Measurements from ENCODE around the gene IGF2R.
"Not testable (repeated sequence)": the region's sequence is repeated elsewhere in the genome, so short reads cannot be mapped to it uniquely, and the experiment has no call there.

Gene IGF2R

GRCh38 chr6:160086754-160087153 lies 117.9 kb downstream of the IGF2R start:
- Mint-ChIP-seq H3K4me3 (no peak overlapping the region), H3K27ac (no peak overlapping the region), H3K27me3 (ENCODE audit: low read depth) (no peaks in the 10 kb centered on the region), H3K9me3 (no peaks in the 10 kb centered on the region), H3K4me1 (ENCODE audit: low read depth) (peaks cover 10% of the 10 kb centered on the region), H3K36me3 (ENCODE audit: low read depth) (peaks cover 62% of the 10 kb centered on the region)
- no peak for DNase-seq (ENCODE audit: low spot score)

GRCh38 chr6:160088069-160088783 lies 119.3 kb downstream of the IGF2R start:
- H3K27me3 Mint-ChIP-seq (ENCODE audit: low read depth) = no peaks in the 10 kb centered on the region
- H3K27ac Mint-ChIP-seq = no peak overlapping the region
- no peaks in the 10 kb centered on the region for H3K9me3 Mint-ChIP-seq
- H3K36me3 Mint-ChIP-seq (ENCODE audit: low read depth) = peaks cover 62% of the 10 kb centered on the region
- peaks cover 10% of the 10 kb centered on the region for H3K4me1 Mint-ChIP-seq (ENCODE audit: low read depth)
- no peak overlapping the region for H3K4me3 Mint-ChIP-seq
- no peak for DNase-seq (ENCODE audit: low spot score)

- Mint-ChIP-seq H3K9me3 (no peaks in the 10 kb centered on the region), H3K36me3 (ENCODE audit: low read depth) (peaks cover 60% of the 10 kb centered on the region), H3K27me3 (ENCODE audit: low read depth) (no peaks in the 10 kb centered on the region), H3K4me3 (no peak overlapping the region), H3K4me1 (ENCODE audit: low read depth) (peaks cover 10% of the 10 kb centered on the region), H3K27ac (no peak overlapping the region)
- no peak for DNase-seq (ENCODE audit: low spot score)
Measured at GRCh38 chr6:160088784-160089533, 120.1 kb downstream of the IGF2R start.

GRCh38 chr6:160089534-160089897 lies 120.6 kb downstream of the IGF2R start:
- Mint-ChIP-seq H3K4me1 (ENCODE audit: low read depth) (peaks cover 10% of the 10 kb centered on the region), H3K9me3 (no peaks in the 10 kb centered on the region), H3K36me3 (ENCODE audit: low read depth) (peaks cover 61% of the 10 kb centered on the region), H3K27me3 (ENCODE audit: low read depth) (no peaks in the 10 kb centered on the region), H3K27ac (no peak overlapping the region), H3K4me3 (no peak overlapping the region)
- no peak for DNase-seq (ENCODE audit: low spot score)

- H3K27me3 Mint-ChIP-seq (ENCODE audit: low read depth); H3K9me3 Mint-ChIP-seq; H3K4me3 Mint-ChIP-seq; H3K4me1 Mint-ChIP-seq (ENCODE audit: low read depth); H3K27ac Mint-ChIP-seq; DNase-seq (ENCODE audit: low spot score): not testable (repeated sequence)
- peaks cover 53% of the 10 kb centered on the region for H3K36me3 Mint-ChIP-seq (ENCODE audit: low read depth)
Measured at GRCh38 chr6:160090442-160091239, 121.8 kb downstream of the IGF2R start.

- H3K27ac Mint-ChIP-seq; H3K4me3 Mint-ChIP-seq; H3K9me3 Mint-ChIP-seq; H3K4me1 Mint-ChIP-seq (ENCODE audit: low read depth); DNase-seq (ENCODE audit: low spot score); H3K27me3 Mint-ChIP-seq (ENCODE audit: low read depth): not testable (repeated sequence)
- H3K36me3 Mint-ChIP-seq (ENCODE audit: low read depth) = peaks cover 55% of the 10 kb centered on the region
Measured at GRCh38 chr6:160092176-160092575, 123.3 kb downstream of the IGF2R start.

GRCh38 chr6:160092602-160093001 lies 123.7 kb downstream of the IGF2R start:
- no peaks in the 10 kb centered on the region for H3K4me1 Mint-ChIP-seq (ENCODE audit: low read depth)
- no peaks in the 10 kb centered on the region for H3K27me3 Mint-ChIP-seq (ENCODE audit: low read depth)
- H3K9me3 Mint-ChIP-seq = no peaks in the 10 kb centered on the region
- H3K36me3 Mint-ChIP-seq (ENCODE audit: low read depth) = peaks cover 55% of the 10 kb centered on the region
- H3K27ac Mint-ChIP-seq = no peak overlapping the region
- no peak for DNase-seq (ENCODE audit: low spot score)
- H3K4me3 Mint-ChIP-seq = no peak overlapping the region

- H3K4me1 Mint-ChIP-seq (ENCODE audit: low read depth) = no peaks in the 10 kb centered on the region
- H3K36me3 Mint-ChIP-seq (ENCODE audit: low read depth) = peaks cover 53% of the 10 kb centered on the region
- H3K9me3 Mint-ChIP-seq = no peaks in the 10 kb centered on the region
- H3K27ac Mint-ChIP-seq = no peak overlapping the region
- H3K4me3 Mint-ChIP-seq = no peak overlapping the region
- H3K27me3 Mint-ChIP-seq (ENCODE audit: low read depth) = no peaks in the 10 kb centered on the region
- DNase-seq (ENCODE audit: low spot score) = no peak
Measured at GRCh38 chr6:160093061-160093460, 124.2 kb downstream of the IGF2R start.

GRCh38 chr6:160093946-160094345 lies 125.1 kb downstream of the IGF2R start:
- DNase-seq (ENCODE audit: low spot score) = no peak
- Mint-ChIP-seq H3K9me3 (no peaks in the 10 kb centered on the region), H3K4me1 (ENCODE audit: low read depth) (peaks cover 2% of the 10 kb centered on the region), H3K27me3 (ENCODE audit: low read depth) (no peaks in the 10 kb centered on the region), H3K36me3 (ENCODE audit: low read depth) (peaks cover 53% of the 10 kb centered on the region), H3K4me3 (no peak overlapping the region), H3K27ac (no peak overlapping the region)

- Mint-ChIP-seq H3K4me1 (ENCODE audit: low read depth) (peaks cover 9% of the 10 kb centered on the region), H3K27me3 (ENCODE audit: low read depth) (no peaks in the 10 kb centered on the region), H3K36me3 (ENCODE audit: low read depth) (peaks cover 47% of the 10 kb centered on the region), H3K27ac (no peak overlapping the region), H3K9me3 (no peaks in the 10 kb centered on the region), H3K4me3 (no peak overlapping the region)
- DNase-seq (ENCODE audit: low spot score) = no peak
Measured at GRCh38 chr6:160095146-160095845, 126.4 kb downstream of the IGF2R start.

GRCh38 chr6:160101277-160102205 lies 132.7 kb downstream of the IGF2R start:
- peaks cover 11% of the 10 kb centered on the region for H3K4me1 Mint-ChIP-seq (ENCODE audit: low read depth)
- H3K27me3 Mint-ChIP-seq (ENCODE audit: low read depth) = no peaks in the 10 kb centered on the region
- no peaks in the 10 kb centered on the region for H3K9me3 Mint-ChIP-seq
- no peak overlapping the region for H3K27ac Mint-ChIP-seq
- no peak for DNase-seq (ENCODE audit: low spot score)
- H3K4me3 Mint-ChIP-seq = no peak overlapping the region
- peaks cover 53% of the 10 kb centered on the region for H3K36me3 Mint-ChIP-seq (ENCODE audit: low read depth)

- H3K4me1 Mint-ChIP-seq (ENCODE audit: low read depth) = peaks cover 11% of the 10 kb centered on the region
- H3K27ac Mint-ChIP-seq = no peak overlapping the region
- peaks cover 52% of the 10 kb centered on the region for H3K36me3 Mint-ChIP-seq (ENCODE audit: low read depth)
- H3K4me3 Mint-ChIP-seq = no peak overlapping the region
- H3K9me3 Mint-ChIP-seq = no peaks in the 10 kb centered on the region
- DNase-seq (ENCODE audit: low spot score) = no peak
- no peaks in the 10 kb centered on the region for H3K27me3 Mint-ChIP-seq (ENCODE audit: low read depth)
Measured at GRCh38 chr6:160102399-160102798, 133.5 kb downstream of the IGF2R start.

Data from T-helper 2 cell treated with Interferon-gamma antibody and Interleukin-4, amounts not matched to agents 5 μg/mL and 100 μg/mL, for 36 hours (primary cell).